Measurements from ENCODE around the gene FHIP2A. TPM values are rescaled to one million over a fixed set of nuclear protein-coding genes. Genes with fewer than 3 reads are reported as not detected.
"Not testable (repeated sequence)": the region's sequence is repeated elsewhere in the genome, so short reads cannot be mapped to it uniquely, and the experiment has no call there.

The FHIP2A gene, protein sequence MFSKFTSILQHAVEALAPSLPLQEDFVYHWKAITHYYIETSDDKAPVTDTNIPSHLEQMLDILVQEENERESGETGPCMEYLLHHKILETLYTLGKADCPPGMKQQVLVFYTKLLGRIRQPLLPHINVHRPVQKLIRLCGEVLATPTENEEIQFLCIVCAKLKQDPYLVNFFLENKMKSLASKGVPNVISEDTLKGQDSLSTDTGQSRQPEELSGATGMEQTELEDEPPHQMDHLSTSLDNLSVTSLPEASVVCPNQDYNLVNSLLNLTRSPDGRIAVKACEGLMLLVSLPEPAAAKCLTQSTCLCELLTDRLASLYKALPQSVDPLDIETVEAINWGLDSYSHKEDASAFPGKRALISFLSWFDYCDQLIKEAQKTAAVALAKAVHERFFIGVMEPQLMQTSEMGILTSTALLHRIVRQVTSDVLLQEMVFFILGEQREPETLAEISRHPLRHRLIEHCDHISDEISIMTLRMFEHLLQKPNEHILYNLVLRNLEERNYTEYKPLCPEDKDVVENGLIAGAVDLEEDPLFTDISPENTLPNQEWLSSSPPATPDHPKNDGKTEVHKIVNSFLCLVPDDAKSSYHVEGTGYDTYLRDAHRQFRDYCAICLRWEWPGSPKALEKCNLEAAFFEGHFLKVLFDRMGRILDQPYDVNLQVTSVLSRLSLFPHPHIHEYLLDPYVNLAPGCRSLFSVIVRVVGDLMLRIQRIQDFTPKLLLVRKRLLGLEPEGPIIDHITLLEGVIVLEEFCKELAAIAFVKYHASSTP
- total RNA-seq: 30.7 TPM

DNA sequence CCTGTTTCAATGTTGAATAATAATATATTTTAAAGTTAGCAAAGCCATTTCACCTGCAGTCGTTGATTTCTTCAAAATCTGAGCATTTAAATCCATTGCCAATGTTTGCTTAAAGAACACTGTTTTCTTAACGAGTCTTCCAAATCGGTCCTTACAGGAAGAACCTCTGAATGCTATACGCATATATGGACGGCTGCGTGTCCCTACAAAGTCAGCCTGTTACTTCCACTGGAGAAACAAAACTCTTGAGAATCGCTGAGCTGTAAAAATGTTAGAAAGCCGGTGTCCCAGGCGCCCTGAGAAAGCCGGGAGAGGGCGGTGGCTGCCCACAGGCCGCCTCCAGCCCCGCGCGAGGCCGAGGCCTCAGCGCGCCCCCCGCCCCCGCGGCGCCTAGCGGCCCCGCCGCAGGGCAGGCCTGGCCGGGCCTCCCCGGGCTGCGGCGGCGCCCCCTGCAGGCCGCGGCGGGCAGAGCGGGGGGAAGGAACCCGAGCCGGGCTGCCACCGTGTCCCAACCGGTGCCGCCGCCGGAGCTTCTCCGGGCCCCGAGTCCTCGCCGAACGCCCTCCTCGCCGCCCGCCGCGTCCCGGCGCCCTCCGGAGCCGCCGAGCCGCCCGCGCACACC lies at the start of gene FHIP2A:
Gene FHIP2A (plus strand): TSS at position 488 of the 622 bp plus-strand sequence. CDS start 299 bp downstream, outside the sequence.
- peak; percentile 89 for DNase-seq

DNA sequence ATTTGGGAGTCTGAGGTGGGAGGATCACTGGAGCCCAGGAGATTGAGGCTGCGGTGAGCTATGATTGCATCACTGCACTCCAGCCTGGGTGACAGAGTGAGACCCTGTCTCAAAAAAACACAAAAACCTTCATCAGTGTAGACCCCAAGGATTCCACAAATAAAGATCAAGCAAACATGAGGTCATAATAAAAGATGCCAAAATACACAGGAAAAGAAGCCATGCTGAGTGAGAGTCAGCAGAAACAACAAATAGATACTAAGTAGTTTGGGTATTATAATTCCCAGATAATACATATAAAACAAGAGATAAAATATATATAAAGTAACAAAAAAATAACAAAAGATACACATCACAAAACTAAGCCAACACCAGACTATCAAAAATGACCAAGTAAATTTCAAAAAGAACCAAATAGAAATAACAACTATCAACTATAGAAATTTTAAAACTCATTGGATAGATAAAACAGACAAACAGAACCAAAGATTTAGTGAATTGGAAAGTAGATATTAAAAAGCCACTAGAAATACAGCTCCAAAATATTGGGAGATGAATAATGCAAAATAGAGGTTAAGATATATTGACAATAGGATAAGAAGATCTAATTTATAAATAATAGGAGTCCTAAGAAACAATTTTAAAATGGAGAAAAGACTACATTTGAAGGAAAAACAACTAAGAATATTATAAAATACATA lies 48.9 kb upstream of the FHIP2A start:
- no peak for DNase-seq

DNA sequence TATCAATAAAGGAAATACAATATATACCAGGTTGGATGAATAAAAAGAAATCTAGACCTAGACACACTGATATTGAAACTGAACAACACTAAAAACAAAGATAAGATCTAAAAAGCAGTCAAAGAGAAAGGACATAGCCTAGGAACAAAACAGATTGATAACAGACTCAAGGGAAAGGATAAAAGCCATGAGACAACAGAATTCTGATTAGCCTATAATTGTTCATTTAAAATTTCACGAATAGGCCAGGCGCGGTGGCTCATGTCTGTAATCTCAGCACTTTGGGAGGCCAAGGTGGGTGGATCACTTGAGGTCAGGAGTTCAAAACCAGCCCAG lies 48.4 kb upstream of the FHIP2A start:
- DNase-seq: no peak

DNA sequence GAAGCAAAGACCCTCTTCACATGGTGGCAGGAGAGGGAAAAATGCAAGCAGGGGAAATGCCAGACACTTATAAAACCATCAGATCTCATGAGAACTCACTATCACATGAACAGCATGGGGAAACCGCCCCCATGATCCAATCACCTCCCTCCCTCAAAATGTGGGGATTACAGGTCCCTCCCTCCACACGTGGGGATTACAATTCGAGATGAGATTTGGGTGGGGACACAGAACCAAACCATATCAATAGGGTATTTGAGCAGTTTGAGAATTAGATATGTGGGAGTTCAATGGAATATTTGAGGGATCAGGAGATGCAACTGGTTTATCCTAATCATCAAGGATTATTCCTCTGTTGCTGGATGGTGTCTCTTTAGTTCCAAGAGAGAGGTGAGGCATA lies 46.5 kb upstream of the FHIP2A start:
- DNase-seq: not testable (repeated sequence)

DNA sequence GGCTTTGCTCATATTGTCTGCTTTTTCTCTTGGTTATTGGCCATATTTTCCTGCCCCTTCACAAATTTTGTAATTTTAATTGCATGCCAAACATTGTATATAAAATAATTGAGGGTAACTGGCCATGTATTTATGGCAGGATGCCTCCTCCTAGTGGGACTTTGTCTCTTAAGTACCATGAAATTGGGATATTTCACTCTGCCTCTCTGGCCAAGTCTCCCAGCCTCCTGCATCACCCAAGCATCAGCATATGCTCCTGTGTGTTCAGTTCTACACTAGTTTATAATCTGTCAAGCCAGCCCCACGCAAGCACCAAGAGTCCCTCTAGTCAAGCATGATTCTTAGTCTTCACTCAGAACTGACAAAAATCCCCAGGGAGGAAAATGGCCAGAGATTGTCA lies 44.2 kb upstream of the FHIP2A start:
- DNase-seq: no peak

DNA sequence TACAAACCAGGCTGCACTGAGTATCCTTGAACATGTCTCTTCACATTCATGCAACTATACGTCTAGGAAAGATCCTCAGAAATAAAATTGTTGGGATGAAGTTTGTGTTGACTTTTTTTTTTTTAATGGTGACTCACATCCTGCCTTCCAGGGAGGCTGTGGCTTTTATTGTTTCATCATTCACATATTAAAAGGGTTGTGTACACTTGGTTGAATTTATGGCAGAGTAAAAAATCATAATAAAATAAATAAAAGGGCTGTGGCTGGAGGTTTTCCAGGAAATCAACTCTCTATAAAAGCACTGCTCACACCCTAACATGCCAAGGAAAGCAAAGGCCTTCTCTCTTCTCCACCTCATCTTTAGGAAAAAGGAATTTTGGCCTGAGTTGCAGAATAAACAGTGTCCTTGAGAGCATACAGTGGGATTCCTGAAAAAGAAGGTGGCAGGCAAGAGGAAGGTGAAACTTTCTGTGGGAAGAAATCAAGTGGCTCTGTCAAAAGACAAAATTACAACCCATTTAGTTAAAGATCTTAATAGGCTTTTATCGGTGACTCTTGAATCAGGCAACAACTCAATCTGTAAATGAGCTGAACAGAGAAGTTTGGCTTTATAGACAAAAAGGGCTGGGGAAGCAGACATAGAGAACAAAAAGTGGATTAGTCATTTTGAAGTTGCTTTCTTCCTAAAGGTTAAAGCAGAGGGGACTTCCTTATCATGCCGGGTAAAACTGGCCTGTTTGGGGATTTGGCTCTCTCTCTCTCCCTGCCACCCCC lies 41.6 kb upstream of the FHIP2A start:
- peak; percentile 16 for DNase-seq

DNA sequence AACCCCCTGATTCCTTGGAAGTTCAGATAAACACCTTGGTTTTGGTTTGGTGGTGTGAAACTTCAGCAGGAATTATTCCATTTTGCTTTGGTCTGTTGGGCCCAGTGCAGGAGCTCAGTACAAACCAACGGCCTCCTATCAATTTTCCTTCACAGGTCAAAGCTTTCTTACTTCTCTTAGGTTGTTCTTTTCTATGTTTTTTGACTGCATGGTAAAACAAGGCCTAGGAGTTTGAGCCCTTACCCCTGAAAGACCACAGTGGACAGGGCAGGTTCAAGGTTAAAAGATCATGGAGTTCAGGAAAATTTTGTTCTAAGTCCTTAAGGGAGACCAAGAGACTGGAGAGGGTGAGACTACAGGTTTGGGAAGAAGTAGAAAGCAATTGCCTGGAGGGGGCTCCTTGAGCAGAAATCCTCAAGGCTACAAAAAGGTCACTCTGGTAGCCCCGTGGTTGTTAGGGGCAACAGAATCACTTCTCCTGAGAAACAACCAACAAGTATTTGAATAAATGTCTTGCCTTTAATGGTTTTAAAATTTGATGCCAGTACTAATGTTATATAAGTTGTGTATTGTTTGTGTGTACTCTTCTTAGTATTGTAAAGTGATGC lies 40.9 kb upstream of the FHIP2A start:
- no peak for DNase-seq

DNA sequence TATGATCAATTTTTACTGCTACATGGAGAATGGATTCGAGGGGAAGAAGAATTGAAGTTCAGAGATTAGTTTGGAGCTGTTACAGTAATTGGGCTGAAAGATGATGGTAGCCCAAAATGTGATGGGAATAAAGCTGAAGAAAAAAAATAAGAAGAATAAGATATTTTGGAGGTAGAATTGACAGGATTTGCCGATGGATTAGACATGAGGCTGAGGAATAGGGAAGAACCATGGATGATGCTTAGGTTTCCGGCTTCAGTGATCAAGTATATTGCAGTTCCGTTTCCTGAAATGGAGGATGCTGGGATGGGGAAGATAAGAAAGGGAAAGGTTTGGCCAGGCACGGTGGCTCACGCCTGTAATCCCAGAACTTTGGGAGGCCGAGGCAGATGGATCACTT lies 38.9 kb upstream of the FHIP2A start:
- no peak for DNase-seq

DNA sequence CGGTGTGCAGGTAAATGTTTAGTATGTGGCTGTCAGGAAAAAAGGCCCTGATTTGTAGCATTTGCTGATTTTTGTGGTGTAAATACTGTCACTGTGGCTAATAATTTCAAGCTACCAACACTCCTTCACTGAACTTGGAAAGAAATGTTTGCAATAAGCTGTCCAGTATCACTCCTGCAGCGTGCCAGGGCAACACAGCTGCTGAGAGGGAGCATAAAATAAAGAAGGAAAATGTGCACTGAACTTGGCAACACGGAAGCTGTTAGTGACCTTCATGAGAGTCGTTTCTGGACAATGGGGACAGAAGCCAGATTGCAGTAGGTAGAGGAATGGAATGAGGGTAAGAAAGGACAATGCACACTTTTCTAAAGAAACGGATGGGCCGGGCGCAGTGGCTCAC lies 37.9 kb upstream of the FHIP2A start:
- no peak for DNase-seq

DNA sequence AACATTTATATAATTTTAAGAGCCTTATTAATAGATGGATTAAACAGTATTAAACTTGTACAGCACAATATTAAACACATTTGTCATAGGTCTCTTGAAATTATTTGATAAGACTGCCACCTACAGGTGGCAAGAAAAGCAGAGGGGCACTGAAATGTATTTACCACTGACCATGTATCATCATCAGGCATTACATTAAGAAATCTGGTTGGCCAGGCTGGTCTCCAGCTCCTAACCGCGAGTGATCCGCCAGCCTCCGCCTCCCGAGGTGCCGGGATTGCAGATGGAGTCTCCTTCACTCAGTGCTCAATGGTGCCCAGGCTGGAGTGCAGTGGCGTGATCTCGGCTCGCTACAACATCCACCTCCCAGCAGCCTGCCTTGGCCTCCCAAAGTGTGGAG lies 35.1 kb upstream of the FHIP2A start:
- peak; percentile 47 for DNase-seq

DNA sequence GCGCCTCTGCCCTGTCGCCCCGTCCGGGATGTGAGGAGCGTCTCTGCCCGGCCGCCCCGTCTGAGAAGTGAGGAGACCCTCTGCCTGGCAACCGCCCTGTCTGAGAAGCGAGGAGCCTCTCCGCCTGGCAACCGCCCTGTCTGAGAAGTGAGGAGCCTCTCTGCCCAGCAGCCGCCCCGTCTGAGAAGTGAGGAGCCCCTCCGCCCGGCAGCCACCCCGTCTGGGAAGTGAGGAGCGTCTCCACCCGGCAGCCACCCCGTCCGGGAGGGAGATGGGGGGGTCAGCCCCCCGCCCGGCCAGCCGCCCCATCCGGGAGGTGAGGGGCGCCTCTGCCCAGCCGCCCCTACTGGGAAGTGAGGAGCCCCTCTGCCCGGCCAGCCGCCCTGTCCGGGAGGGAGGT lies 34.4 kb upstream of the FHIP2A start:
- DNase-seq: not testable (repeated sequence)

DNA sequence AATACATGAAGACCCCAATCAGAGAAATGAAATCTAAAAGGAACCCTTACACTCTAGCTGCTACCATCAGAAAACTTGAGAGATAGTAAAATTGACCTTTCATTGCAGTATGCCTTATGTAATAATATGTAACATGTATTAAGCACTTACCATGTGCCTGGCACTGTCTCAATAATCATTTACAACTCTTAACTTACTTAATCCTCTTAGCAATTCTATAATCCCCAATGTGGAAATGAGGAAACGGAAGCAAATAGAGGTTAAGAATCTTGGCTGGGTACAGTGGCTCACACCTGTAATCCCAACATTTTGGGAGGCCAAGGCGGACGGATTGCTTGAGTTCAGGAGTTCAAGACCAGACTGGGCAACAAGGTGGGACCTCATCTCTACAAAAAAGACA lies 29.8 kb upstream of the FHIP2A start:
- no peak for DNase-seq

DNA sequence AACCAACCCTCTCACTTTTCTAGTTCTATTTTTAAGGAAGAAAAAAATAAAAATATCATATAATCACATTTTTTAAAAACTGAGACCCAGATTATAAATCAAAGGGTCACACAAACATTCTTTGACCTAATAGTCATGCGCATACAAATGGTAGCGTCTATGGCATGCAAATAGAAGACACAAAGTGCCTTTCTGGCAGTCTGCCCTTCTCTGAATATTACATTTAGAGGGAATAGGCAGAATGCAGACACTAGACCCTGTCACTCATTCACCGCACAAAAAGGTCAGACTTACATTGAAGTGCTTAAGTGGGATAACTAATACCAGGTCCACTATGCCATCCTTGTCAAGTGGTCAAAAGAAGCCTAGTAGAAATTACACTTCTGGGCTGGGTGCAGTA lies 26.5 kb upstream of the FHIP2A start:
- no peak for DNase-seq

DNA sequence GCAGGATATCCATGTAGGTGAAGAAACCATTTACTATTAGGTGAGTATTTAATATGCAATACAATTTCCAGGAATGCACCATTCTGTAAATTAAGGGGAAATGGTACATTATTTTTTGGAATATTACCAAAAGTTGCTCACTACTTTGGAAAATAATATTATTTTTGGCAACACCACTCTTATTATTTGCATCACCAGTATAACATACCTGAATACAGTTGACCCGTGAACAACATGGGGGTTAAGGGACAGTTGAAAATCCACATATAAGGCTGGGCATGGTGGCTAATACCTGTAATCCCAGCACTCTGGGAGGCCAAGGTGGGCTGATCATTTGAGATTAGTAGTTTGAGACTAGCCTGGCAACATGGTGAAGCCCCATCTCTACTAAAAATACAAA lies 21.2 kb upstream of the FHIP2A start:
- DNase-seq: no peak

DNA sequence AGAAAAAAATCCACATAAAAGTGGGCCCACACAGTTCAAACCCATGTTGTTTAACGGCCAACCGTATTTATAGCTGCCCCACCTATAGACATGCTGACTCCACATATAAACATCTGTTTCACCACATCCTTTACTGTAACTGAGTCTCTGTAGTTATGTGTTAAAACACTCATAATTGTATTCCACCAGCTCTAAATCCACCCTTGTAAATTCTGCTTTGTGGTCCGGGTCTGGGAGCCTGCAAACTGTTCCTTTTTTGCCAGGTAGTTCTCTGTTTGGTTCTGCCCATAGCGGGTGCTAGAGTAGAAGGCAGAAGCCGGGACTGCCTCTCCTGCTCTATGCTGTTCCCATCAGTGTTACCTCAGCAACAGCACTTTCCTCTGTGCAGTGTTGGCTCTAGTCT lies 20.2 kb upstream of the FHIP2A start:
- DNase-seq: no peak

DNA sequence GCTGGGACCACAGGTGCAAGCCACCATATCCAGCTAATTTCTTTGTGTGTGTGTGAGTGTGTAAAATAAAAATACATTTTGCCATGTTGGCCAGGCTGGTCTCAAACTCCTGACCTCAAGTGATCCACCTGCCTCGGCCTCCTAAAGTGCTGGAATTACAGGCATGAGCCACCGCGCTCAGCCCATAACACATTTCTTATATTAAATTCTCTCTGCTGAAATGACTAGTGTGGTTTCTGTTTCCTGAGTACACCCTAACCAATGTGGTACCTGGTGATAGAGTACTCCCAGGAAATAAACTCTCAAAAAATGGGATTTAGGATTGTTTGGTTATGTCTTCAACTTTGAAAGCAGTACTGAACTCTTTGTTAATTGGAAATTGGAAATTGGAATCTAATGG lies 19.4 kb upstream of the FHIP2A start:
- no peak for DNase-seq

DNA sequence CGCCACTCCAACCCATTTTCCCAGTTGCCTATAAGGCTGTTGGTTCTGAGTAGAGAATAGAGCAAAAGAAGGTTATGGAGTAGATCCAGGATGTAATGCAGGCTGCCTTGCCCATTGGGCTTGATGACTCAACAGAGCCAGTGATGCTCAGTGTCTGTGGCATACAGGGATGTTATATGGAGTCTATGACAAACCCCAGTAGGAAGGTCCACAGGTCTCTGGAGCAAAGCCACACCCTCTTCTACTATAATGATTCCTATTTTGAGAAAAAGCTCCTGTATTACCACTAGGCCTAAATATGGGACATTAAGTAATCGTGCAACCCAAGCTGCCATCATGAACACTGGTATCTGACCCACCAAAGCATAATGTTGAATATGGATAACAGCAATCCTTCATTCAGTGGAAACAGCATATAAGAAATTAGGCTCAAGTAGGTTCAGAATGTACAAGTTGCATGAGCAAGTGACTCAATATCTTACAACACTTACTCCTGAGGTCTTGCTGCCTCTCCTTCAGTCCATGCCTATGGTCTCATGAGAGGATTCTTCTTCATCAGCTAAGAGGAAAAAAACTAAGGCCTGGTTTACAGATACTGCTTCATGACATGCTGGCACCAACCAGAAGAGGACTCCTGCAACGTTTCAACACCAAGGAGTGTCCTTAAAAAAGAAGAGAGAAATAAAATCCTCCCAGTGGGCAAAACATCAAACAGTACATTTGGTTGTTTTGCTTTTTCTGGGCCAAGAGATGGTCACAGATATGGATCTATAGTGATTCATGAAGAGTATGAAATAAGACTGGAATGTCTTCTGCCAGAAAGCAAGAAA lies 14.8 kb upstream of the FHIP2A start:
- DNase-seq: no peak

DNA sequence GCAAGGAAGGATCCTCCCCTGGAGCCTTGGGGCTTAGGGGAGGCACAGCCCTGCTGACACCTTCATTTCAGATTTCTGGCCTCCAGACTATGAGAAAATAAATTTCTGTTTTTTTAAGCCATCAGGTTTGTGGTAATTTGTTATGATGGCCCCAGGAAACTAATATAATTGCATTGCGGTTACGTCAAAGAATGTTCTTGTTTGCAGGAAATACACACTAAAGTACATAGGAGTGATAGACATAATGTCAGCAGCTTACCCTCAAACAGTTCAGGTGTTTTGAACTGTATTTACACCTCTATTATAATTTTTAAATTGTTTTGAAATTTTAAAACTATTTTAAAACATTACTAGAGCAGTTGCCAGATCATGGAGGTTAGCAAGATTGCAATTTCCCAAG lies 12.6 kb upstream of the FHIP2A start:
- DNase-seq: no peak

DNA sequence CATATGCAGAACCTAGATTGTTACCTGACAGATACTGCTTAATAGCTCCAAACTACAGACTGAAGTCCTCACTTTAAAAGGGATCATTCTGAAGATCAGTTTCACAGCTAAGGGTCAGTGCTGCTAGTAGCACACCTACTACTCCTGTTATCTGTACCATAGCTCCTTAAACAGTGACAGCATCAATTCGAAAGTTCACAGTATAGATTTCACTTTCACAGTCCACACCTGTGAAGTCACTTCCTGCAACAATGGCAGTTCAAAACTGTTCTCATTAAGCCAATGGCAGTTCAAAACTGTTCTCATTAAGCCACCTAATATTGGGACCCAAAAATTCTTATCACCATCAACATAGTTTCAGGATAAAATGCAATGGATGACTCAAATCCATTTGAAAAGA lies 10.7 kb upstream of the FHIP2A start:
- DNase-seq: no peak

DNA sequence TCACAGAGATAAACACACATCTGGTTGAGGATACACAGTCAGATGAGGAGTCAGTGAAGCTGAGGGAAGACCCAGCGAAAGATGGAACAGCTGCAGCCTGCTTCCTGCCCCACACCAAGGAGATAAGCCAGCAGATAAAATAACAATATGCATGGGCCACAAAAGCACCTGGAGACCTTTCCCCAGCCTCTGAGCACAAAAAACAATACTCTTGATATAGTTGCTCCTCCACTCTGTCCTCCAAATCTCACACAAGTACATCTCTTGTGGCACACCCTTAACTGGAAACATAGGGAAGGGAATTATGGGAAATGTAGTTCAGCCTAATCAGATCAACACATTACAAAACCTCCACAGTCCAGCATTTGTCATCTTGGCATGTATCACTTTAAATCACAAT lies 9.7 kb upstream of the FHIP2A start:
- no peak for DNase-seq

DNA sequence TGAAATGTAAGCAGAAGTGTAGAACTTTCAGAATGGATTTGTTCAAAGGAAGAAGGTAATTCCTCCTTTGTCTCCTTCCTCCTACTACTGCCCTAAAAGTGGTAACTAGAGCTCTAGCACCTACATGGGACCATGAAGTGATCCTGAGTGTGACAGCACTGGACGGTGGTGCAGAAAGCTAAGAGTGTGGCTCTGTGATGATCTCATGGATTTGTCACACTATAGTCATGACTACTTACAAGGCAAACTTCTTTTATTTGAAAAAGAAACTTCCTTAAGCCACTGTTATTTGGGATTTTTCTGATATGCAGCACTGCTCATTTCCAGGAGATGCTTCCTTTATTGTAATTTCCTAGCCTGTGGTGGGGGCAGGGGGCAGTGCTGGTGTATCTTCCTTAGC lies 5.8 kb upstream of the FHIP2A start:
- DNase-seq: no peak

Measured in tongue (tissue), 2 donors.